DOHH2 (cell line): ENCODE results near the gene GJA4.

Experiments
- H3F3A ChIP-seq: fragments of 200-600 bp; sonication (generic), shearing (Covaris generic); 2 replicates; pipeline ENCODE4 v1.6.0; 2016; ENCODE audit warnings: antibody characterized with exemption, mild to moderate bottlenecking; ENCODE audit not compliant: control insufficient read depth, insufficient read depth
- H3K27ac ChIP-seq: fragments of 200-600 bp; sonication (generic); 2 replicates; pipeline ENCODE4 v1.5.1; 2014; ENCODE audit warnings: low read depth, mild to moderate bottlenecking, low read length, moderate library complexity
- H3K27me3 ChIP-seq: fragments of 200-600 bp; sonication (generic); 2 replicates; pipeline ENCODE4 v1.6.1; 2014; ENCODE audit warnings: mild to moderate bottlenecking, low read length, mixed read lengths; ENCODE audit not compliant: control insufficient read depth
- H3K36me3 ChIP-seq: fragments of 200-600 bp; sonication (generic); 2 replicates; pipeline ENCODE4 v1.6.1; 2014; ENCODE audit warnings: mild to moderate bottlenecking, low read length, moderate library complexity, mixed read lengths; ENCODE audit not compliant: control insufficient read depth
- H3K4me1 ChIP-seq: fragments of 200-600 bp; sonication (generic); 2 replicates; pipeline ENCODE4 v1.6.1; 2014; ENCODE audit warnings: mild to moderate bottlenecking, low read length, mixed read lengths; ENCODE audit not compliant: control insufficient read depth
- H3K4me2 ChIP-seq: fragments of 200-600 bp; sonication (generic); 2 replicates; pipeline ENCODE4 v1.6.0; 2014; ENCODE audit warnings: mild to moderate bottlenecking, low read length, moderate library complexity
- H3K4me3 ChIP-seq: fragments of 200-600 bp; sonication (generic); 2 replicates; pipeline ENCODE4 v1.5.1; 2014; ENCODE audit warnings: mild to moderate bottlenecking, low read length, mixed read lengths
- H3K79me2 ChIP-seq: fragments of 200-600 bp; sonication (generic); 2 replicates; pipeline ENCODE4 v1.6.1; 2014; ENCODE audit warnings: mild to moderate bottlenecking, low read length, mixed read lengths; ENCODE audit not compliant: control insufficient read depth
- H3K9me2 ChIP-seq: fragments of 200-600 bp; sonication (generic); replicated peaks from 2 replicates; pipeline ENCODE4 v1.6.1; 2014; ENCODE audit warnings: mild to moderate bottlenecking, low read length, mixed read lengths; ENCODE audit not compliant: control insufficient read depth
- H3K9me3 ChIP-seq: fragments of 200-600 bp; sonication (generic); 2 replicates; pipeline ENCODE4 v1.6.1; 2014; ENCODE audit warnings: antibody characterized with exemption, low read length, mixed read lengths; ENCODE audit not compliant: control insufficient read depth, insufficient read depth
- H4K20me1 ChIP-seq: fragments of 200-600 bp; sonication (generic); 2 replicates; pipeline ENCODE4 v1.6.0; 2014; ENCODE audit warnings: low read depth, mild to moderate bottlenecking, antibody characterized with exemption, low read length, moderate library complexity; ENCODE audit not compliant: control insufficient read depth, insufficient read depth
- CTCF ChIP-seq: fragments of 200-600 bp; sonication (generic); IDR thresholded peaks from one replicate; pipeline ENCODE4 v1.5.1; 2014; ENCODE audit warnings: antibody characterized with exemption, mild to moderate bottlenecking, low read depth, low read length; ENCODE audit not compliant: poor library complexity, severe bottlenecking
- EZH2phosphoT487 ChIP-seq: fragments of 200-600 bp; sonication (generic); IDR thresholded peaks from 2 replicates; pipeline ENCODE4 v1.6.1; 2017; ENCODE audit warnings: borderline replicate concordance, mild to moderate bottlenecking, antibody characterized with exemption, low read length, moderate library complexity, mixed read lengths

Gene GJA4

GRCh38 chr1:34749992-34750391 lies 42.8 kb upstream of the GJA4 start:
- TF ChIP-seq CTCF = no peak
- no peak for TF ChIP-seq EZH2phosphoT487
- no peaks in the 10 kb centered on the region for H3K27me3 ChIP-seq
- H3K9me2 ChIP-seq = no peaks in the 10 kb centered on the region
- H4K20me1 ChIP-seq = no peaks in the 10 kb centered on the region
- no peak overlapping the region for H3K27ac ChIP-seq
- no peak overlapping the region for H3K4me2 ChIP-seq
- no peaks in the 10 kb centered on the region for H3F3A ChIP-seq
- H3K4me1 ChIP-seq = no peaks in the 10 kb centered on the region
- no peaks in the 10 kb centered on the region for H3K79me2 ChIP-seq
- H3K9me3 ChIP-seq = no peaks in the 10 kb centered on the region
- H3K4me3 ChIP-seq = no peak overlapping the region
- no peaks in the 10 kb centered on the region for H3K36me3 ChIP-seq

GRCh38 chr1:34750610-34751009 lies 42.2 kb upstream of the GJA4 start:
- TF ChIP-seq CTCF = no peak
- TF ChIP-seq EZH2phosphoT487 = no peak
- Histone ChIP-seq H3F3A (no peaks in the 10 kb centered on the region), H3K4me2 (no peak overlapping the region), H3K4me3 (no peak overlapping the region), H4K20me1 (no peaks in the 10 kb centered on the region), H3K27ac (no peak overlapping the region), H3K9me3 (no peaks in the 10 kb centered on the region), H3K9me2 (no peaks in the 10 kb centered on the region), H3K27me3 (no peaks in the 10 kb centered on the region), H3K4me1 (no peaks in the 10 kb centered on the region), H3K79me2 (no peaks in the 10 kb centered on the region), H3K36me3 (no peaks in the 10 kb centered on the region)

- Histone ChIP-seq H3K27me3 (no peaks in the 10 kb centered on the region), H4K20me1 (no peaks in the 10 kb centered on the region), H3K4me3 (no peak overlapping the region), H3K9me3 (no peaks in the 10 kb centered on the region), H3K27ac (no peak overlapping the region), H3K4me1 (no peaks in the 10 kb centered on the region), H3F3A (no peaks in the 10 kb centered on the region), H3K36me3 (no peaks in the 10 kb centered on the region), H3K79me2 (no peaks in the 10 kb centered on the region), H3K9me2 (no peaks in the 10 kb centered on the region), H3K4me2 (no peak overlapping the region)
- TF ChIP-seq EZH2phosphoT487 (no peak), CTCF (no peak)
These were observed 39.6 kb upstream of the GJA4 start for GRCh38 chr1:34753163-34753562.
